Progenitor cell of endocrine pancreas (in vitro differentiated cells): ENCODE data around the gene ADISSP. TPM values are rescaled to one million over a fixed set of nuclear protein-coding genes. Genes with fewer than 3 reads are reported as not detected.
A peak's percentile ranks its signal among the peaks of the same experiment; 100 is the strongest.

Source experiments
- DNase-seq: peaks from one replicate; pipeline ENCODE4 v3.0.0; 2021; ENCODE audit warnings: low spot score; ENCODE audit not compliant: unreplicated experiment
- H3K27ac Mint-ChIP-seq: 2 replicates; pipeline ENCODE4 v1.8.0; 2021; ENCODE audit warnings: mild to moderate bottlenecking, moderate library complexity, mixed read lengths
- H3K27me3 Mint-ChIP-seq: 2 replicates; pipeline ENCODE4 v1.8.0; 2021; ENCODE audit warnings: mixed read lengths
- H3K36me3 Mint-ChIP-seq: 2 replicates; pipeline ENCODE4 v1.8.0; 2022; ENCODE audit warnings: mixed read lengths; ENCODE audit not compliant: insufficient read depth
- H3K4me1 Mint-ChIP-seq: 2 replicates; pipeline ENCODE4 v1.8.0; 2021; ENCODE audit warnings: low read depth, mixed read lengths
- H3K4me3 Mint-ChIP-seq: 2 replicates; pipeline ENCODE4 v1.8.0; 2021; ENCODE audit warnings: low read depth, mild to moderate bottlenecking, moderate library complexity, mixed read lengths
- H3K9me3 Mint-ChIP-seq: 2 replicates; pipeline ENCODE4 v1.8.0; 2021; ENCODE audit warnings: low read depth, mixed read lengths
- total RNA-seq: library from RNA; stranded (reverse); gene quantifications from 2 replicates; pipeline ENCODE4 v1.2.1, GENCODE V29; 2021
- TF ChIP-seq, protein P1 (sequence below): fragments of 200-600 bp; sonication (generic); IDR thresholded peaks from one replicate; pipeline ENCODE4 v1.5.0; 2021; ENCODE audit warnings: antibody characterized with exemption, mild to moderate bottlenecking; ENCODE audit not compliant: unreplicated experiment

The ADISSP gene
- total RNA-seq, 1 donor from 2014 or later: 18.9 TPM

DNA sequence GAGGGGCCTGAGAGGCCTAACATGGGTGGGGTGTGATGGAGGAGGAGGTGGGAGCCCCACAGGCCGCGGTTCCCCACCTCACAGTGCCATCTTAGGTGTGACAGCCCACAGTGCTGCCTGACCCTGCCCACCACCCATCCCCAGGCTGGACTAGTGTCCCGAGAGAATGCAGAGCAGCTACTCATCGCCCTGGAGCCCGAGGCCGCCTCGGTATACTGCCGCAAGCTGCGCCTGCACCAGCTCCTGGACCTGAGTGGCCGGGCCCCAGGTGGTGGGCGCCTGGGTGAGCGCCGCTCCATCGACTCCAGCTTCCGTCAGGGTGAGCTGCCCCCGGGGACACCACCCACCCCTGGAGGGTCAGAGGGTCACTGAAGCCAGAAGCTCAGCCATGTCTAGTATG lies 19.5 kb downstream of the ADISSP start:
- no peaks in the 10 kb centered on the region for H3K9me3 Mint-ChIP-seq
- no peak overlapping the region for H3K4me3 Mint-ChIP-seq

DNA sequence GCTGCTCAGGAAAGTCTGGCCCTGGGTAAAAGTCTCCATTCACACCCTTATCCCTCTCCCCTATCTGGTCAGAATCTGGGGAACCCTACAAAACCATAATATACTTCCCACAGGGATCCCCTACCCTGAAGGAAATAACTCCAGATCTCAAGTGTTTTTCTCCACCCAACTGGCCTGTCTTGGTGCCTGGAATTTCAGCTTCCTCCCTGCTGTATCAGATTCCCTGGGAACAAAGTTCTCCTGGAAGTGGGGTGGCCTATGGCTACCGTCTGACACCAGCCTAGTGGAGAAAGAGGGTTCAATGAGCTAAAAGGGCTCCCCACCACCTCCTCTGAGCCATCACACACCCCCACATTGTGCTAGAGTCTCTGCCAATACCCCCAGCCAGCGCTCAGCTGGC lies 20.1 kb downstream of the ADISSP start:
- H3K4me3 Mint-ChIP-seq: no peak overlapping the region
- H3K27me3 Mint-ChIP-seq: peaks cover 75% of the 10 kb centered on the region

More for the DNA sequence above, 19.5 kb downstream of the ADISSP start:
- Mint-ChIP-seq H3K4me1 (peaks cover 1% of the 10 kb centered on the region), H3K27me3 (peaks cover 78% of the 10 kb centered on the region), H3K36me3 (no peaks in the 10 kb centered on the region), H3K27ac (no peak overlapping the region)
- TF ChIP-seq, protein P1, sequence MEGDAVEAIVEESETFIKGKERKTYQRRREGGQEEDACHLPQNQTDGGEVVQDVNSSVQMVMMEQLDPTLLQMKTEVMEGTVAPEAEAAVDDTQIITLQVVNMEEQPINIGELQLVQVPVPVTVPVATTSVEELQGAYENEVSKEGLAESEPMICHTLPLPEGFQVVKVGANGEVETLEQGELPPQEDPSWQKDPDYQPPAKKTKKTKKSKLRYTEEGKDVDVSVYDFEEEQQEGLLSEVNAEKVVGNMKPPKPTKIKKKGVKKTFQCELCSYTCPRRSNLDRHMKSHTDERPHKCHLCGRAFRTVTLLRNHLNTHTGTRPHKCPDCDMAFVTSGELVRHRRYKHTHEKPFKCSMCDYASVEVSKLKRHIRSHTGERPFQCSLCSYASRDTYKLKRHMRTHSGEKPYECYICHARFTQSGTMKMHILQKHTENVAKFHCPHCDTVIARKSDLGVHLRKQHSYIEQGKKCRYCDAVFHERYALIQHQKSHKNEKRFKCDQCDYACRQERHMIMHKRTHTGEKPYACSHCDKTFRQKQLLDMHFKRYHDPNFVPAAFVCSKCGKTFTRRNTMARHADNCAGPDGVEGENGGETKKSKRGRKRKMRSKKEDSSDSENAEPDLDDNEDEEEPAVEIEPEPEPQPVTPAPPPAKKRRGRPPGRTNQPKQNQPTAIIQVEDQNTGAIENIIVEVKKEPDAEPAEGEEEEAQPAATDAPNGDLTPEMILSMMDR: no peak
- no peak for DNase-seq

DNA sequence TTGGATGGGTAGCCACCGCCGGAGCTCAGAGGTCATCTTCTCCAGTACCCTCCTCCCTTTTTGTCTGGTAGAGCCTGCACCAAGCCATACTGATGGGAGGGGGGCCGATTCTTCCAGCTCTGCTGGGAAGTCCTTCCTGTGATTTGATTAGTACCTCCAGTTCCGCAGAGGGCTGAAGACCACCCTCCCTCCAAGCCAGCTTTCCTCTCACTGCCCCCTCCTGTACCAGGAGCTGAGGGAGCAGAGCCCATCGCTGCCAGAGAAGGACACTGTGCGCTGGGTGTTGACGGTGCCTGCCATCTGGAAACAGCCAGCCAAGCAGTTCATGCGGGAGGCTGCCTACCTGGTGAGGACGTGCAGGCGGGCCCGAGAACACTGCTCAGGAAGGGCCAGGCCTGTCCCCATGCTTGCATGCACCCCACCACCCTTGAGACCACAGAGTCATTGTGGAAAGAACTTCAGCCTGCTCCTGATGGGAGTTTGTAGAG lies 21.8 kb downstream of the ADISSP start:
- Mint-ChIP-seq H3K4me3 (no peak overlapping the region), H3K27ac (no peak overlapping the region), H3K4me1 (no peaks in the 10 kb centered on the region), H3K9me3 (no peaks in the 10 kb centered on the region), H3K36me3 (no peaks in the 10 kb centered on the region), H3K27me3 (peaks cover 65% of the 10 kb centered on the region)
- no peak for DNase-seq
- TF ChIP-seq, protein P1: no peak

More for the DNA sequence above, 20.1 kb downstream of the ADISSP start:
- Mint-ChIP-seq H3K9me3 (no peaks in the 10 kb centered on the region), H3K36me3 (no peaks in the 10 kb centered on the region), H3K4me1 (peaks cover under 1% of the 10 kb centered on the region), H3K27ac (peak overlapping the region; percentile 12)
- TF ChIP-seq, protein P1: no peak
- no peak for DNase-seq

DNA sequence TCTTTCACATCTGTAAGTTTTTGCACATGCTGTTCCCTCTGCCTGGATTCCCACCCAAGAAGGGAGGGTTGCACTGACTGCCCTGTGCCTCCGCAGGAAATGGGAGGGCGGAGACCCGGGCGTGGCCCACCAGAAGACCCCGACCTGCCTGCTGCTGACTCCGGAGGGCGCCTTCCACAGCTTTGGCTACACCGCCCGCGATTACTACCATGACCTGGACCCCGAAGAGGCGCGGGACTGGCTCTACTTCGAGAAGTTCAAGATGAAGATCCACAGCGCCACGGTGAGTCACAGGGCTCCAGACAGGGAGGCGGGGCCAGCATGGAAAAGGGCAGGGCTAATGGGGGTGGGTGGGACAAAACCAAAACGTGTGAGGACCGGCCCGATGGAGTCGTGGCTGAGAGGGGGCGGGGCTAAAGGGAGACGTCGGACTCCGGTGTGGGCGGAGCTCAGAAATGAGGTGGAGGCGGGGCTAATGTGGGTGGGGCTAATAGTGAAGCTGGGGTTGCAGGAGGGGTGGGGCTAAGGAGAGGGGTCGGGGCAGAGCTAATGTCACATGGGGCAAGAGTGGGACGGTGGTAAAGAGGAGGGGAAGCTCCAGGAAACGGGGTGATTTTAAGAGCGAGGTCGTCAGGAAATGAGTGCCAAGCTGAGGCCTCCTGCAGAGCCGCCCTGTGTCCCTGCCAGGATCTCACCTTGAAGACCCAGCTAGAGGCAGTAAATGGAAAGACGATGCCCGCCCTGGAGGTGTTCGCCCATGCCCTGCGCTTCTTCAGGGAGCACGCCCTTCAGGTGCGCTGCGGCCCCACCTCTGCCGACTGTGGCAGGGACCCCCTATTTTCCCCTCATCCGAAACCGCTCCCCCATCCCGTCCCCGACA lies 22.5 kb downstream of the ADISSP start:
- TF ChIP-seq, protein P1: no peak
- Mint-ChIP-seq H3K4me3 (peak overlapping the region; percentile 48), H3K27ac (no peak overlapping the region), H3K27me3 (peaks cover 63% of the 10 kb centered on the region), H3K36me3 (no peaks in the 10 kb centered on the region), H3K4me1 (peaks cover 2% of the 10 kb centered on the region), H3K9me3 (no peaks in the 10 kb centered on the region)
- no peak for DNase-seq

DNA sequence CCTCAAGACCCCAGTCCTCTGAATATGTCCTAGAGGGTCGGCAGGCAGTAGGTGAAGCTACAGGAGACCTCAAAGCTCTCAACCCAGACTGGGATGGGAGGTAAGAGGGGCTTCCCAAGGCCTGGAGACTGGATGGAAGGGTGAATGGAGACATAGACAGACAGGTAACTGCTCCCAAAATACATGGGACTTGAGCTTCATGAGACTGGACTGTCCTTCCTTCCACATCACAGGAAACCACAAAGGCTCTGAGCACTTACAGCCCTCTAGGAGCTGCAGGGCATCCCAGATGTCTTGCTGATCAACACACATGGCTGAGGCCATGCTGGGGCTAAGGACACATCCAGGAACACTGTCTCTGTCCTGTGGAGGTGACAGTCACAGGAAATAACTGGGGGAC lies 23.5 kb downstream of the ADISSP start:
- TF ChIP-seq, protein P1: no peak
- Mint-ChIP-seq H3K27me3 (peaks cover 60% of the 10 kb centered on the region), H3K9me3 (no peaks in the 10 kb centered on the region), H3K4me1 (peaks cover 2% of the 10 kb centered on the region), H3K27ac (no peak overlapping the region), H3K4me3 (no peak overlapping the region), H3K36me3 (no peaks in the 10 kb centered on the region)
- DNase-seq: no peak
